Uterus (tissue), 4 donors: ENCODE data around the gene NISCH. TPM values are rescaled to one million over a fixed set of nuclear protein-coding genes. Genes with fewer than 3 reads are reported as not detected.

Experiments used
- DNase-seq, 2 donors: peaks; one replicate each; pipeline ENCODE4 v3.0.0-alpha.2; 2019 to 2020
- H3K27ac ChIP-seq, 2 donors: fragments of 200-600 bp; sonication (generic); 1 replicate in 1 of 2; 2 replicates in 1 of 2; pipeline ENCODE4 v1.5.1; 2016 to 2018
- H3K27me3 ChIP-seq, 2 donors: fragments of 200-600 bp; sonication (generic); one replicate each; pipeline ENCODE4 v1.5.1; 2018 to 2019; ENCODE audit warnings: control low read depth in 1 of 2
- H3K36me3 ChIP-seq, 2 donors: fragments of 200-600 bp; sonication (generic); one replicate each; pipeline ENCODE4 v1.5.1; 2019; ENCODE audit warnings: control low read depth in 1 of 2
- H3K4me1 ChIP-seq, 2 donors: fragments of 200-600 bp; sonication (generic); one replicate each; pipeline ENCODE4 v1.5.1; 2018 to 2019; ENCODE audit warnings: control low read depth in 1 of 2
- H3K4me3 ChIP-seq, 2 donors: fragments of 200-600 bp; sonication (generic); 1 replicate in 1 of 2; 2 replicates in 1 of 2; pipeline ENCODE4 v1.5.1; 2018 to 2019; ENCODE audit warnings: mild to moderate bottlenecking in 1 of 2
- H3K9me3 ChIP-seq, 2 donors: fragments of 200-600 bp; sonication (generic); one replicate each; pipeline ENCODE4 v1.5.1; 2019; ENCODE audit warnings: control low read depth in 1 of 2
- POLR2A ChIP-seq, 2 donors: fragments of 450-650 bp; IDR thresholded peaks; one replicate each; pipeline ENCODE4 v1.6.1; 2016; ENCODE audit warnings: antibody characterized with exemption in 2 of 2, mild to moderate bottlenecking in 1 of 2, moderate library complexity in 1 of 2
- intact Hi-C: fragments of 100-400 bp; cut with DNase I; formaldehyde crosslinking; loops from one replicate; pipeline ENCODE4 v1.15.1; 2023; ENCODE audit warnings: low total_unique reads
- total RNA-seq, 4 donors: library from RNA; depleted of rRNA in 3 of 4; stranded (reverse); fragments of >200 nt in 3 of 4; gene quantifications; one replicate each; pipeline versions ENCODE4 v1.1.0 to v1.2.4, GENCODE V29; 2014 to 2023
- TF ChIP-seq, protein P1 (sequence below), 4 experiments: fragments of 200-600 bp in 2 of 4; fragments of 450-650 bp in 2 of 4; sonication (generic) in 2 of 4; IDR thresholded peaks; one replicate each; pipeline ENCODE4 v1.5.1; 2016 to 2019; ENCODE audit warnings: antibody characterized with exemption in 4 of 4, mild to moderate bottlenecking in 2 of 4, moderate library complexity in 1 of 4
- donor health status: DM: yes; HTN: yes; CAD: no.

NISCH gene
- total RNA-seq, 4 donors from 2014 or later: 50.0 to 157 (median 114) TPM

DNA sequence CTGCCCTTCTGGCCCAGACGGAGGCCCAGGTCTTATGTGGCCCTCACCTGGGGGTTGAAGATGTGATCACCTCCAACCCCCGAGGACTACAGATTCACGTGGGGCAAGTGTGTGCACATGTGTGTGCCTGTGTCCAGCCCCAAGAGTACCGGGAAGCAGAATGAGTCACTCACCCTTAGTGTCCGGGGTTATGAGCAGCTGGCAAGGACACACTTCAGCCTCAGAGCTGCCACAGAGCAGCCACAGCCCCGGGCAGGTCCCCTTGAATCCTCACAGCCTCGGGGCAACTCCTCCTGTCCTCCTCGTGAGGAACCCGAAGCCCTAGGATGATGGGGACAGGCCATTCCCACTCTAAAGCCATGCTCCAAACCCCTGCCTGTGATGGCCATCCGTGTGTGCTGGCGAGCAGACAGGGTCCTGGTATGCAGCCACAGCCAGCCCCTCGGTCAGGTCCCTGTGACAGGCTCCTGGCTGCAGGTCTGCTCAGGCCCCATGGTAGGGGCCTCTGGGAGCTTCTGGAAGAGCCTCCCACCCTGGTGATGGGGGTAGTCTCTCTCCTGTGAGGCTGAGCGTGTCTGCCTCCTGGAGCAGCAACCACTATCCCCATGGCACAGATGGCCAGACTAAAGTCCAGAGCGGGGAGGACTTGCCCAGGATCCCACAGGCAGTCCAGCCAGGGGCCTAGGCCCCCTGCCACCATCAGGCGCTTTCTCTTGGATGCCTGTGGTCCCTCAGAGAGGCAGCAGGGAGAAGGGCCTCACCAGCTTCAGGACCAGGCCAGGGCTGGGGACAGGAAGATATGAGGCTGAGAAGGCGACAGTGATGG is 40.6 kb downstream of the NISCH start:
- peak in 1 of 2 donors; percentile 47 for DNase-seq
- Histone ChIP-seq H3K9me3 (no peaks in the 10 kb centered on the region), H3K4me3 (peak overlapping the region in 1 of 2 donors; percentile 1), H3K4me1 (no peaks in the 10 kb centered on the region), H3K27ac (peak overlapping the region; percentile 29 to 61), H3K36me3 (no peaks in the 10 kb centered on the region), H3K27me3 (no peaks in the 10 kb centered on the region)
- no peak for TF ChIP-seq POLR2A (IDR thresholded peaks at IDR 0.05)
- TF ChIP-seq, protein P1, sequence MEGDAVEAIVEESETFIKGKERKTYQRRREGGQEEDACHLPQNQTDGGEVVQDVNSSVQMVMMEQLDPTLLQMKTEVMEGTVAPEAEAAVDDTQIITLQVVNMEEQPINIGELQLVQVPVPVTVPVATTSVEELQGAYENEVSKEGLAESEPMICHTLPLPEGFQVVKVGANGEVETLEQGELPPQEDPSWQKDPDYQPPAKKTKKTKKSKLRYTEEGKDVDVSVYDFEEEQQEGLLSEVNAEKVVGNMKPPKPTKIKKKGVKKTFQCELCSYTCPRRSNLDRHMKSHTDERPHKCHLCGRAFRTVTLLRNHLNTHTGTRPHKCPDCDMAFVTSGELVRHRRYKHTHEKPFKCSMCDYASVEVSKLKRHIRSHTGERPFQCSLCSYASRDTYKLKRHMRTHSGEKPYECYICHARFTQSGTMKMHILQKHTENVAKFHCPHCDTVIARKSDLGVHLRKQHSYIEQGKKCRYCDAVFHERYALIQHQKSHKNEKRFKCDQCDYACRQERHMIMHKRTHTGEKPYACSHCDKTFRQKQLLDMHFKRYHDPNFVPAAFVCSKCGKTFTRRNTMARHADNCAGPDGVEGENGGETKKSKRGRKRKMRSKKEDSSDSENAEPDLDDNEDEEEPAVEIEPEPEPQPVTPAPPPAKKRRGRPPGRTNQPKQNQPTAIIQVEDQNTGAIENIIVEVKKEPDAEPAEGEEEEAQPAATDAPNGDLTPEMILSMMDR (IDR thresholded peaks at IDR 0.05): no peak
- intact Hi-C loops: no loop called here

- no peak overlapping the region for H3K4me3 ChIP-seq
- no peaks in the 10 kb centered on the region for H3K4me1 ChIP-seq
- no peak overlapping the region for H3K27ac ChIP-seq
- H3K36me3 ChIP-seq: no peaks in the 10 kb centered on the region
- TF ChIP-seq POLR2A (IDR thresholded peaks at IDR 0.05): no peak
- TF ChIP-seq, protein P1 (IDR thresholded peaks at IDR 0.05): no peak
- DNase-seq: peak in 1 of 2 donors; percentile 65
- no peaks in the 10 kb centered on the region for H3K9me3 ChIP-seq
- intact Hi-C loops: no loop called here
- no peaks in the 10 kb centered on the region for H3K27me3 ChIP-seq
These were observed 43.0 kb downstream of the NISCH start for GRCh38 chr3:52498137-52499054.

- no peak for DNase-seq
- H3K9me3 ChIP-seq: no peaks in the 10 kb centered on the region
- intact Hi-C loops: no loop called here
- H3K4me3 ChIP-seq: no peak overlapping the region
- no peak overlapping the region for H3K27ac ChIP-seq
- no peaks in the 10 kb centered on the region for H3K4me1 ChIP-seq
- H3K27me3 ChIP-seq: no peaks in the 10 kb centered on the region
- TF ChIP-seq, protein P1 (IDR thresholded peaks at IDR 0.05): no peak
- TF ChIP-seq POLR2A (IDR thresholded peaks at IDR 0.05): no peak
- no peaks in the 10 kb centered on the region for H3K36me3 ChIP-seq
These were observed 45.6 kb downstream of the NISCH start for GRCh38 chr3:52501046-52501445.

GRCh38 chr3:52502001-52502400 is 46.6 kb downstream of the NISCH start:
- H3K4me3 ChIP-seq: no peak overlapping the region
- no peak for DNase-seq
- intact Hi-C loops: no loop called here
- no peaks in the 10 kb centered on the region for H3K9me3 ChIP-seq
- H3K4me1 ChIP-seq: no peaks in the 10 kb centered on the region
- H3K27me3 ChIP-seq: no peaks in the 10 kb centered on the region
- H3K36me3 ChIP-seq: no peaks in the 10 kb centered on the region
- TF ChIP-seq, protein P1 (IDR thresholded peaks at IDR 0.05): no peak
- TF ChIP-seq POLR2A (IDR thresholded peaks at IDR 0.05): no peak
- no peak overlapping the region for H3K27ac ChIP-seq
